Duodenal mucosa (tissue), 2 donors: Measurements from ENCODE around the gene TM9SF3.

Source experiments
- H3K27ac ChIP-seq: one replicate; pipeline ENCODE4 v1.7.0; 2013; ENCODE audit warnings: low read depth, low read length
- H3K27me3 ChIP-seq, 2 donors: one replicate each; pipeline ENCODE4 v1.7.0; 2013; ENCODE audit warnings: low read length in 2 of 2, control low read depth in 1 of 2; ENCODE audit not compliant: insufficient read depth in 2 of 2, control insufficient read depth in 1 of 2
- H3K36me3 ChIP-seq, 2 donors: one replicate each; pipeline ENCODE4 v1.7.0; 2013; ENCODE audit warnings: low read length in 2 of 2, control low read depth in 1 of 2; ENCODE audit not compliant: insufficient read depth in 2 of 2, control insufficient read depth in 1 of 2
- H3K4me1 ChIP-seq, 2 donors: one replicate each; pipeline ENCODE4 v1.7.0; 2013; ENCODE audit warnings: low read length in 2 of 2, control low read depth in 1 of 2; ENCODE audit not compliant: insufficient read depth in 2 of 2, control insufficient read depth in 1 of 2
- H3K4me3 ChIP-seq, 2 donors: one replicate each; pipeline ENCODE4 v1.7.0; 2013; ENCODE audit warnings: low read length in 2 of 2, low read depth in 1 of 2
- H3K9ac ChIP-seq, 2 donors: one replicate each; pipeline ENCODE4 v1.7.0; 2013; ENCODE audit warnings: low read length in 2 of 2, low read depth in 1 of 2
- H3K9me3 ChIP-seq, 2 donors: one replicate each; pipeline ENCODE4 v1.7.0; 2013; ENCODE audit warnings: low read length in 2 of 2, control low read depth in 1 of 2; ENCODE audit not compliant: control insufficient read depth in 1 of 2

Gene TM9SF3

DNA sequence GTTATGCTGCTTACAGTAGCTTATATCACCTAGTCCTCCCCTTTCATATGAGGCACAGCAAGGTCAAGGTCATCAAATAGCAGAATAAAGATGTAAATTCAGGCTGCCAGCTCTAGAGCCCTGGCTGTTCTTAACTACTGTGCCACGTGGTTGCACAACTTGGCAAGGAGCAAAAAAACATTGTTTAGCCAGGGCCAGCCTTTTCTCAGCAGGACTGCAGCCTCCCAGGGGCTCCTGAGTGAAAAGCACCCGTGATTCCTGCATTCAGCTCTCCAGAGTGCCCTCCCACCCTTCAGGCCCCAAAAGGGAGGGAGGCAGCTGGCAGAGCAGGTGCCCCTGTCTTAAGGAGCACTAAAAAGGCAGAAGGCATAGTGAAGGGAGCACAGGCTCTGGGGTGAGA is 31.8 kb upstream of the TM9SF3 start:
- H3K27ac ChIP-seq, result no peak overlapping the region
- no peaks in the 10 kb centered on the region for H3K27me3 ChIP-seq
- H3K9ac ChIP-seq, result no peak overlapping the region
- no peaks in the 10 kb centered on the region for H3K9me3 ChIP-seq
- H3K4me1 ChIP-seq, result peaks cover 30 to 41% of the 10 kb centered on the region in 2 donors
- H3K36me3 ChIP-seq, result peaks cover 0 to 10% of the 10 kb centered on the region in 2 donors
- H3K4me3 ChIP-seq, result no peak overlapping the region

DNA sequence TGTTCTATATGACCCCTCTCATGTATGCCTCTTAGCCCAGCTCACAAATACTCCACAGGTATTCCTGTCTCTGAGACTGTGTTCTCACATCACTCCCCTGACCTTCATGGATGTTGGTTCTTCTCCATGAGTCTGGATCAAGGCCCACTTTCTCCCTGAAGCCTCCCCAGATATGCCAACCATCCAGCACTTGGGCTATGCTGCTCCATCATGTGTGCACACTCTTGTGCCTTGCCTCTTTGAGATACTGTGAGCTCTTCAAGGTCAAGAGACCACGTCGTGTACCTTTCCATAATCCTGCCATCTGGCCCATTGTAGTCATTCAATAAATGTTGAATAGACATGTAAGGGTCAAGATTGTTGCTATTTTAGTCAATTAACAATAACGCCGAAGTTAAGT is 30.1 kb upstream of the TM9SF3 start:
- Histone ChIP-seq H3K4me3 (no peak overlapping the region), H3K9ac (no peak overlapping the region), H3K27ac (no peak overlapping the region), H3K9me3 (no peaks in the 10 kb centered on the region), H3K36me3 (peaks cover 0 to 10% of the 10 kb centered on the region in 2 donors), H3K27me3 (no peaks in the 10 kb centered on the region), H3K4me1 (peaks cover 39 to 47% of the 10 kb centered on the region in 2 donors)

DNA sequence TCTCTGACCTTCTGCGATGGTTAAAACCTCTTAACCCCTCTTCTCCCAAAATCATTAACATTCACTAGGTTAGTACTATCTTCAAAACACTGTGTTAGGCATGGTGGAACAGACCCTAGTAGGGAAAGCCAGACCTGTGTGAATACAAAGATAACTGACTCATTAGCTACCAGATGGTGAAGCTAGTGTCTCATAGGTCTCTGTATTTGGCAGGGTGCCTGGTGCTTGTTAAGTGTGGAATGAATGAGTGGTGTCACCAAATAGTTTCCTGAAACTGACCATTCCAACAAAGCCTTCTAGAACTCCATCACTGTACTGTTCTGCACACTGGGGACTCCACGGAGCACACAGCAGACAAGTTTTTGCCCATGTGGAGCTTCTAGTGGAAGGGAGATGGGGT is 27.7 kb upstream of the TM9SF3 start:
- Histone ChIP-seq H3K9ac (no peak overlapping the region), H3K4me3 (no peak overlapping the region), H3K27ac (no peak overlapping the region), H3K9me3 (no peaks in the 10 kb centered on the region), H3K4me1 (peaks cover 51 to 54% of the 10 kb centered on the region in 2 donors), H3K27me3 (no peaks in the 10 kb centered on the region), H3K36me3 (peaks cover 0 to 7% of the 10 kb centered on the region in 2 donors)

DNA sequence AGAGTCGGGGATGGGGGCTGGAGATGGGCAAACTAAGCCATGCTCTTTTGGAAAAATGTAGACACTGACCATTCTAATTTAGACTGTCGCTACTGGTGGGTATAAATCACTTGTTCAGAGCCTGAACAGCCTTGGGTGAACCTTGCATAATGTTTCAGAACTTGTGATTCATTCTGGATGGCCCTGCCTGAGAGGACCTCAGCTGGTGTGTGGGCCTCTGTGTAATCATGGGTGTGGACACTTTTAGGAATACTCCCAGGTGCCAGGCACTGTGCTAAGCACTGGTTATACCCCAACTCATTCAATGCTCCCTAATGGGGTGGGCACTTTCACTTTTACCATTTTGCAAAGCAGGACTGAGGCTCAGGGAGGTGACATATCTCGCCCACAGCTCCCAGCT is 26.8 kb upstream of the TM9SF3 start:
- H3K27me3 ChIP-seq, result no peaks in the 10 kb centered on the region
- H3K4me1 ChIP-seq, result peaks cover 54% of the 10 kb centered on the region in 2 donors
- H3K36me3 ChIP-seq, result peaks cover 0 to 7% of the 10 kb centered on the region in 2 donors
- no peak overlapping the region for H3K9ac ChIP-seq
- no peak overlapping the region for H3K27ac ChIP-seq
- H3K9me3 ChIP-seq, result no peaks in the 10 kb centered on the region
- H3K4me3 ChIP-seq, result no peak overlapping the region

DNA sequence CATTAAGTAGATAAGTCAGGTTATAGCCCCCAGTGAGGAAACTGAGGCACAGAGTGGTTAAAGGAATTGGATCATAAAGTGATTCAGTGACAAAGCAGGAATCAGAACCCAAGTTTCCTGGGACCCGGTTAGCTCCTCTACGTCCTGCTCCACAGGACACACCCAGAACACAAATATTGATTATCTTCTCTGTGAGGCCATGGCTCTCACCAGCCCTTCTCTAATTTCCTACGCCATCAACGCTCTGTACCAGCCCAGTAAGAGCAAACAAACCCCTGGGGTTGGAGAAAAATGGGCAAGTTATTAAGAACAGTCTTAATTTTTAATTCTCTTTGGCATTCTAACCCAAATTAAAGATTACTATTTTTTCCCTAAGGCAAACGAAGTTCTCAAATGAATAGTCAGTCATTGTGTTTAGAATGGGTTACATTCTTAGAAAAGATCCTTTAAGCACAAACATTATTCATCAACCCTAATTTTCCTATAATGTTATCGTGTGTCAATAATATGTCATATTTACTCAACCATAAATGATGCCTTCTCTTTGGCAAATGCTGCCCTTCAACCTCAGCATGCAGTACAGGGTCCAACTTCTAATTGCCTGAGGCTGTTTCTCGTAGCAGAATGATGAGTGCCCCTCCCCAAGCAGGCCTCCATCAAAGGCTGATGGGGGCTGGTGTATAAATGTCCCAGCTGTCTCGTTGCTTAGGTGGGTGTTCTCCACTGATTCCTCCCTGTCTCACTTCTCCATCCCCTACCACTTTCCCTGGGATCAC is 25.4 kb upstream of the TM9SF3 start:
- H3K4me3 ChIP-seq, result no peak overlapping the region
- H3K9me3 ChIP-seq, result no peaks in the 10 kb centered on the region
- peaks cover 0 to 7% of the 10 kb centered on the region in 2 donors for H3K36me3 ChIP-seq
- H3K4me1 ChIP-seq, result peaks cover 59 to 61% of the 10 kb centered on the region in 2 donors
- no peak overlapping the region for H3K27ac ChIP-seq
- no peaks in the 10 kb centered on the region for H3K27me3 ChIP-seq
- H3K9ac ChIP-seq, result peak overlapping the region in 1 of 2 donors; percentile 22

DNA sequence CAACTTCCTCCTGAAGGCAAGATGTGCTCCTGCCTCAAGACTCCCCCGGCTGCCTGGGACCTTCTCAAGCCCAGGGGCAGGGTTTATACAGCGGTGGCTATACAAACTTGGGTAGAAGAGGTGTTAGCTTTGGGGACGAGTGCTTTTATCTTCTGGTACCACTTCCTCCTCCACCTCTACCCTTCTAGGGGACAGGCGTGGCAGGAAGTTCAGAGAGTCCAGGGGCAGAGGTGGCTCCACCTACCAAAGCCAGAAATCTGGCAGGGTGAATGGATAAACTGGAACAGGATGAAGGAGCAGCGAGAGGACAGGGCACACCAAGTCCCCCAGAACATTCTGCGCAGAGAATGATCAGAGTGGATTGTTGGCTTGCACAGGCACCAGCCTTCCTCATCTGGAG is 24.0 kb upstream of the TM9SF3 start:
- H3K4me3 ChIP-seq, result peak overlapping the region; percentile 17 to 56
- no peaks in the 10 kb centered on the region for H3K9me3 ChIP-seq
- H3K4me1 ChIP-seq, result peaks cover 59 to 61% of the 10 kb centered on the region in 2 donors
- H3K36me3 ChIP-seq, result peaks cover 0 to 5% of the 10 kb centered on the region in 2 donors
- peak overlapping the region; percentile 76 for H3K27ac ChIP-seq
- no peaks in the 10 kb centered on the region for H3K27me3 ChIP-seq
- peak overlapping the region in 1 of 2 donors; percentile 35 for H3K9ac ChIP-seq

DNA sequence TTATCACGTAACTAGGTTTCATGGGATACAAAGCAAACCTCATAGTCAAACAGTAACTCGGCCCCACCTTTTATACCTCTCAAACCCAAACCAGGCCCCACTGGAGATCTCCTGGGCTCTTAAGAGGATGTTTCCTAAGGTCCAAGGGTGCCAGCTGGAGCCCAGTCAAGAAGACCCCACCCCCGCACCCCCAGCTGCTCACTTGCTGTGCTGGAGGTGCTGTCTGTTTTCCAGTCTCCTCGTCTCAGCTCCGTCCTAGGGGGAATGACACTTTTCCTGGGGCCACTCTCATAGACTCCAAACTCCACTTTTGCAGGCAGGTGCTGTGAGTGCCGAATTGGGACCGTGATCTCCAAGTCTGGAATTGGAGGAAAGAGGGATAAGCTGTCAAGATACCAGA is 22.7 kb upstream of the TM9SF3 start:
- Histone ChIP-seq H3K36me3 (no peaks in the 10 kb centered on the region), H3K4me1 (peaks cover 55 to 56% of the 10 kb centered on the region in 2 donors), H3K27me3 (no peaks in the 10 kb centered on the region), H3K4me3 (no peak overlapping the region), H3K27ac (no peak overlapping the region), H3K9ac (peak overlapping the region in 1 of 2 donors; percentile 26), H3K9me3 (no peaks in the 10 kb centered on the region)

DNA sequence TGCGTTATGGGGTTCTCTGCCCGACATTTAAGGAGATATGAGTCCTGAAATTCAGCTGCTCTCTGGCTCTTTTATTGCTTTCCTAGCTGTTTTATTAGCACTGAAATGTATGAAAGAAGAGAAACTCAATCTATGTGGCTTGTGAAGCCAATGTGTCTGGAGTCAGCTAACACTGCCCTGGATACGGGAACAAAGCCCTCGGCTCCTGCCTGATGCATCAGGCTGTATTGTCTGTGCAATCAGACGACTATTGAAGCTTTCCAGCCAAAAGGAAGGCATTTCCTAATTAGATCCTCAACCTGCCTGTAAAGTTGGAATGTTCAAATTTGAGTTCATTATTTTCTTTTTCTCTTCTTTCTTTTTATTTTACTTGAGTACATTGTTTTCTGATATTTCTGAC is 22.0 kb upstream of the TM9SF3 start:
- Histone ChIP-seq H3K4me1 (peaks cover 48 to 49% of the 10 kb centered on the region in 2 donors), H3K27ac (no peak overlapping the region), H3K27me3 (no peaks in the 10 kb centered on the region), H3K9me3 (no peaks in the 10 kb centered on the region), H3K36me3 (no peaks in the 10 kb centered on the region), H3K4me3 (no peak overlapping the region), H3K9ac (no peak overlapping the region)

DNA sequence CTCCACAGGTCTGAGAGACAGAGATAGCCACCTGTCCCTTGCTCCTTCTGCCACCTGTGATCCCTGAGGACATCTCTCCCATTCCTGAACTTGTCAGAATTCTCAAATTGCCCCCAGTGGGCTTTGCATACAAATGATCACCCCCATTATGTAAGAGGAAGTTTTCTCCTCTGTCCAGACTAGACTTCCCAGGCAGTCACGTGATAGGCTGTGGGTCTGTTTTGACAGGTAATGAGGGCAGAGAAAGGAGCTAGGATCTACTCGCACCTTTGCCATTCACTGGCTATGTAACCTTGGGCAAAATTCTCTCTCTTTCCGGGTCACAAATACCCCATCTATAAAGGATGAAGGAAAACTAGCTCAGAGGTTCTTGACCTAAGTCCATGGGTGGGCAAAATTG is 21.4 kb upstream of the TM9SF3 start:
- H3K9me3 ChIP-seq, result no peaks in the 10 kb centered on the region

DNA sequence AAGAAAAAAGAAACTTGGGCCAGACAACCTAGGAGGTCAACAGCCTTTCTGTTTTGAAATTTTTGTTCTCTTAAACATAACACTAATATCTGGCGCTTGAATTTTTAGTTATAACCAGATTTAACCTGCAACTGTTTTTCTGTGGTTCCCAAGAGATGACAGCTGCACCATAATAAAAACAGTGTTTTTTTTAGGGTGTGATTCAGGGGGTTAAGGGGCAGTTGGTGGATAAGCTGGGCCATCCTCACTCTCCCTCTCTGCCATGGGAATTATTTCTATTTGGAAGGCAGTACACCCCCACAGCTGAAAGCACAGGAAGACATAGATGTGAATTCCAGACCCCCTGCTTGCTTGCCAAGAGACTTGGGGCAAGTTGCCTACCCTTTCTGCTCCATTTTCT is 20.1 kb upstream of the TM9SF3 start:
- H3K4me1 ChIP-seq, result peaks cover 39 to 48% of the 10 kb centered on the region in 2 donors
- no peaks in the 10 kb centered on the region for H3K27me3 ChIP-seq
- H3K27ac ChIP-seq, result no peak overlapping the region
- no peaks in the 10 kb centered on the region for H3K9me3 ChIP-seq
- no peak overlapping the region for H3K9ac ChIP-seq
- H3K36me3 ChIP-seq, result no peaks in the 10 kb centered on the region
- no peak overlapping the region for H3K4me3 ChIP-seq

More for the DNA sequence above, 21.4 kb upstream of the TM9SF3 start:
- Histone ChIP-seq H3K27ac (no peak overlapping the region), H3K4me3 (no peak overlapping the region), H3K27me3 (no peaks in the 10 kb centered on the region), H3K36me3 (no peaks in the 10 kb centered on the region), H3K4me1 (peaks cover 43 to 44% of the 10 kb centered on the region in 2 donors), H3K9ac (no peak overlapping the region)
